ENCODE data around the gene SEMA3A. TPM values are rescaled to one million over a fixed set of nuclear protein-coding genes. Genes with fewer than 3 reads are reported as not detected.

The SEMA3A gene
- total RNA-seq, 4 donors from 2014 or later, result 27.8 to 39.0 (median 34.5) TPM

DNA sequence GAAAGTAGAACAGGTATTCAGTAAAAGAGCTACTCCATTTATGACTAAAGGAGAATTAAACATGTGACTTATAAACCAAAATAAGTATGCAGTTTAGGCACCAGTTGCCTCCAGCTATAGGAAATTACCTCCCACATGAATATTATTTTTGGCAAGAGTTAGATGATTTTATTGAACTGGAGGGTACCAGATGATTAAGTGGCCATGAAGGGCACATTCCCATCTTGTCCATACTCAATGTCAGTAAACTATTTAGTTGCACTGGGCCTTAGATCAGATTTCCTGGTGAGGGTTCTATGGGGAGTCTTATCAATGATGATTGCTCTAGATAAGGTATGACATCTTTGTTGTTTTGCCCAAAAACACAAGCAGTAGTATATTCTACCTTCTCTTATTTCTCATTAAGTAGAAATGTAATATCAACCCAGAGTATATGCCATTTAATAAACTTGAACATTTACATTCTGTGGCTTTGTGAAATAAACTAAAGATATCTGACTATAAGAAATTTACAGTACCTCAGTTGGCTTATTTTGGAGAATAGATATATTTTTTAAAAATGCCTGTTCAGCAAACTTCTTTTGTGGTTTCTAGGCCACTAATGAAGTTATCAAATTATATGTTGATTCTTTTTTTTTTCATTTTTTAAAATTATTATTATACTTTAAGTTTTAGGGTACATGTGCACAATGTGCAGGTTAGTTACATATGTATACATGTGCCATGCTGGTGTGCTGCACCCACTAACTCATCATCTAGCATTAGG lies 145.3 kb downstream of the SEMA3A start:
- no peak for DNase-seq (ENCODE audit: extremely low spot score)
- Histone ChIP-seq H3K4me1 (peaks cover 0 to 6% (median 4%) of the 10 kb centered on the region in 4 donors), H3K9me3 (no peaks in the 10 kb centered on the region), H3K36me3 (no peaks in the 10 kb centered on the region), H3K27ac (replicated peaks in 1 of 4) (no peak overlapping the region), H3K4me3 (no peak overlapping the region), H3K27me3 (no peaks in the 10 kb centered on the region)
- intact Hi-C loops (cut with DNase I), result no loop called here
- TF ChIP-seq EP300 (IDR thresholded peaks at IDR 0.05) (no peak), POLR2AphosphoS5 (IDR thresholded peaks at IDR 0.05) (no peak), POLR2A (IDR thresholded peaks at IDR 0.05; ENCODE audit: low read depth) (no peak)
- TF ChIP-seq, protein P1, sequence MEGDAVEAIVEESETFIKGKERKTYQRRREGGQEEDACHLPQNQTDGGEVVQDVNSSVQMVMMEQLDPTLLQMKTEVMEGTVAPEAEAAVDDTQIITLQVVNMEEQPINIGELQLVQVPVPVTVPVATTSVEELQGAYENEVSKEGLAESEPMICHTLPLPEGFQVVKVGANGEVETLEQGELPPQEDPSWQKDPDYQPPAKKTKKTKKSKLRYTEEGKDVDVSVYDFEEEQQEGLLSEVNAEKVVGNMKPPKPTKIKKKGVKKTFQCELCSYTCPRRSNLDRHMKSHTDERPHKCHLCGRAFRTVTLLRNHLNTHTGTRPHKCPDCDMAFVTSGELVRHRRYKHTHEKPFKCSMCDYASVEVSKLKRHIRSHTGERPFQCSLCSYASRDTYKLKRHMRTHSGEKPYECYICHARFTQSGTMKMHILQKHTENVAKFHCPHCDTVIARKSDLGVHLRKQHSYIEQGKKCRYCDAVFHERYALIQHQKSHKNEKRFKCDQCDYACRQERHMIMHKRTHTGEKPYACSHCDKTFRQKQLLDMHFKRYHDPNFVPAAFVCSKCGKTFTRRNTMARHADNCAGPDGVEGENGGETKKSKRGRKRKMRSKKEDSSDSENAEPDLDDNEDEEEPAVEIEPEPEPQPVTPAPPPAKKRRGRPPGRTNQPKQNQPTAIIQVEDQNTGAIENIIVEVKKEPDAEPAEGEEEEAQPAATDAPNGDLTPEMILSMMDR (IDR thresholded peaks at IDR 0.05), result no peak

DNA sequence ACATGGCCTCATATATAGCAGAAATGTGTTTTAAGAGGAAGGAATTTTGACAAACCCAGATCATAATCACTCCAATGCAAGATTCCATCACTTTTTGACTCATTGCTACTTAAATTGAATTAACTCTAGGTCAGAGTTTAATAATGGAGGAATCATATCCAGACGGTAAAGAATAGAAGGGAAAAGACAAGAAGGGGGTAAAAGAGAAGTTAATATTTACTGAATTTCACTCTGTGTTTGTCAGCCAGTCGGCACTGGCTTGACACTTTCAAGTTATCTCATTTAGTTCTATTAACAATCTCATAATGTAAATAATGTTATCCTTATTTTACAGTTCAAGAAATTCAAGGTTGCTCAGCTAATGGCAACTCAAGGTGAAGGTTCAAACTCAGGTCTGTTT lies 147.5 kb downstream of the SEMA3A start:
- intact Hi-C loops (cut with DNase I), result no loop called here
- Histone ChIP-seq H3K4me3 (no peak overlapping the region), H3K27me3 (no peaks in the 10 kb centered on the region), H3K9me3 (no peaks in the 10 kb centered on the region), H3K27ac (replicated peaks in 1 of 4) (no peak overlapping the region), H3K36me3 (no peaks in the 10 kb centered on the region), H3K4me1 (peaks cover 0 to 12% (median 8%) of the 10 kb centered on the region in 4 donors)
- WGBS, result 39% methylated on average over 2 of the region's 2 CpGs
- TF ChIP-seq, protein P1 (IDR thresholded peaks at IDR 0.05), result no peak
- TF ChIP-seq POLR2AphosphoS5 (IDR thresholded peaks at IDR 0.05) (no peak), POLR2A (IDR thresholded peaks at IDR 0.05; ENCODE audit: low read depth) (no peak), EP300 (IDR thresholded peaks at IDR 0.05) (no peak)
- DNase-seq (ENCODE audit: extremely low spot score), result no peak

DNA sequence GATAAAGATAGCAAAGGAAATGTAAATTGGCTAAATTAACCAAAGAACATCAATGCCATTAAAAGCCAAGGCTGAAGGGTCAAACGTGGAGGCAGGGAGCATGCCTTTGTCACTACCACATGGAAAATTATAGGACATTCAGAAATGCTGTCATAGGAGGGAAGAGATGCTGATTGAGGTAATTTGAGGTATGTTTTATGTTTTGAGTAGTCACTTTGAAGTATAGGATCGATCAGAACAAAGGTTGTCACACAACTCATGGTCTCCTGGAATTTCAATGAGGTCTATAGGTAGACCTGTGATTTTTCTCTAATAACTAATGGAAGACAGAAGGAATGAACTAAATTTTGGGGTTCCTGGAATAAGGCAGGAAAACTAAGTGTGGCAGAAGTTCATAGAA lies 149.8 kb downstream of the SEMA3A start:
- Histone ChIP-seq H3K27me3 (no peaks in the 10 kb centered on the region), H3K9me3 (no peaks in the 10 kb centered on the region), H3K27ac (replicated peaks in 1 of 4) (no peak overlapping the region), H3K36me3 (peaks cover 0 to 3% (median 0%) of the 10 kb centered on the region in 4 donors), H3K4me3 (no peak overlapping the region), H3K4me1 (peaks cover 0 to 12% (median 8%) of the 10 kb centered on the region in 4 donors)
- DNase-seq (ENCODE audit: extremely low spot score), result no peak
- 82% methylated on average over 2 of the region's 2 CpGs for WGBS
- intact Hi-C loops (cut with DNase I), result no loop called here
- TF ChIP-seq EP300 (IDR thresholded peaks at IDR 0.05), result no peak
- no peak for TF ChIP-seq POLR2AphosphoS5 (IDR thresholded peaks at IDR 0.05)
- no peak for TF ChIP-seq POLR2A (IDR thresholded peaks at IDR 0.05; ENCODE audit: low read depth)
- TF ChIP-seq, protein P1 (IDR thresholded peaks at IDR 0.05), result no peak

DNA sequence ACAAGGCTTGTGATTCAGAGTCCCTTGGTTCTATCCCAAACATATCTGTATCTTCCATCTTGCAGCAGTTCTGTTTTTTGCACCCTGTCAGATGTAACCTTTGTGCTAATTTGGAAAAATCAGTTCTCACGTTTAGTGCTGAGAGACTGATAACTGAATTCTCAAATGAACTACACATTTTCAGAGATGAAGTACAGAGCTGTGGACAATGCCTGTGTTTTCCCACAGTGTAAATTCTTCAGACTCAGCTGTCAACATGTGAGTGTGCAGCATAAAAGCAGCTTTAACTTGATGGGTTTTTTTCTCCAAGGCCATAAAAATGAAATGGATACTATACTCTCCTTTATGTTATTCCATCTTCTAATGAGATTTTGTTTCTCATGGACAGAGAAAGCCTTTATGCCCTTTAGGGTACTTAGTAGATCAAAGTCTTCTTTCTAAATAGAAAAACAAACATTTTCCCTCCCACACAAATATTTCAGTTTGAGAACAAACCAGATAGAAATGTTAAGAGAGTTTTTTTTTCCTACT lies 150.9 kb downstream of the SEMA3A start:
- H3K27me3 ChIP-seq, result no peaks in the 10 kb centered on the region
- intact Hi-C loops (cut with DNase I), result no loop called here
- H3K4me1 ChIP-seq, result peaks cover 0 to 12% (median 8%) of the 10 kb centered on the region in 4 donors
- no peak for DNase-seq (ENCODE audit: extremely low spot score)
- TF ChIP-seq, protein P1 (IDR thresholded peaks at IDR 0.05), result no peak
- no peak for TF ChIP-seq POLR2A (IDR thresholded peaks at IDR 0.05; ENCODE audit: low read depth)
- WGBS, result 14% methylated on average over 1 of the region's 1 CpG
- no peaks in the 10 kb centered on the region for H3K9me3 ChIP-seq
- no peak overlapping the region for H3K4me3 ChIP-seq
- H3K27ac ChIP-seq (replicated peaks in 1 of 4), result no peak overlapping the region
- H3K36me3 ChIP-seq, result peaks cover 0 to 3% (median 0%) of the 10 kb centered on the region in 4 donors
